Measurements from ENCODE around the gene PLEKHJ1.

Gene PLEKHJ1

GRCh38 chr19:2193807-2194206 lies 42.3 kb downstream of the PLEKHJ1 start:
- TF ChIP-seq ZFX (IDR thresholded peaks at IDR 0.05) (no peak), CTCF (conservative IDR thresholded peaks at IDR 0.05) (no peak)
- H3K27ac ChIP-seq, result no peak overlapping the region

GRCh38 chr19:2192862-2193261 lies 43.3 kb downstream of the PLEKHJ1 start:
- no peak for TF ChIP-seq CTCF (conservative IDR thresholded peaks at IDR 0.05)
- no peak for TF ChIP-seq ZFX (IDR thresholded peaks at IDR 0.05)
- H3K27ac ChIP-seq, result no peak overlapping the region

GRCh38 chr19:2191456-2192310 lies 44.4 kb downstream of the PLEKHJ1 start:
- TF ChIP-seq ZFX (IDR thresholded peaks at IDR 0.05) (no peak), CTCF (conservative IDR thresholded peaks at IDR 0.05) (no peak)
- no peak overlapping the region for H3K27ac ChIP-seq

GRCh38 chr19:2190848-2191455 lies 45.2 kb downstream of the PLEKHJ1 start:
- TF ChIP-seq CTCF (conservative IDR thresholded peaks at IDR 0.05), result no peak
- TF ChIP-seq ZFX (IDR thresholded peaks at IDR 0.05), result no peak
- no peak overlapping the region for H3K27ac ChIP-seq

GRCh38 chr19:2189880-2190279 lies 46.2 kb downstream of the PLEKHJ1 start:
- no peak for TF ChIP-seq ZFX (IDR thresholded peaks at IDR 0.05)
- no peak for TF ChIP-seq CTCF (conservative IDR thresholded peaks at IDR 0.05)
- no peak overlapping the region for H3K27ac ChIP-seq

- H3K27ac ChIP-seq, result no peak overlapping the region
- TF ChIP-seq ZFX (IDR thresholded peaks at IDR 0.05) (no peak), CTCF (conservative IDR thresholded peaks at IDR 0.05) (no peak)
Observed at GRCh38 chr19:2188708-2189385, 47.3 kb downstream of the PLEKHJ1 start.

- TF ChIP-seq CTCF (conservative IDR thresholded peaks at IDR 0.05), result no peak
- no peak for TF ChIP-seq ZFX (IDR thresholded peaks at IDR 0.05)
- peak overlapping the region; percentile 62; the same call in 1 of the 2 replicates for H3K27ac ChIP-seq
Observed at GRCh38 chr19:2187159-2187558, 49.0 kb downstream of the PLEKHJ1 start.

Measured in C4-2B (cell line).